Choroid plexus epithelial cell (primary cell): ENCODE results near the gene MAPK1.
"Not testable (repeated sequence)": the region's sequence is repeated elsewhere in the genome, so short reads cannot be mapped to it uniquely, and the experiment has no call there.

Experiments used
- DNase-seq: peaks from one replicate; pipeline ENCODE4 v3.0.0-alpha.2; 2010; ENCODE audit warnings: low read depth
- H3K4me3 ChIP-seq: 2 replicates; pipeline ENCODE4 v1.5.1; 2011; ENCODE audit warnings: low read depth, mild to moderate bottlenecking, control low read depth, low read length, moderate library complexity
- CTCF ChIP-seq: conservative IDR thresholded peaks from 2 replicates; pipeline ENCODE4 v1.5.1; 2011; ENCODE audit warnings: low read depth, mild to moderate bottlenecking, control low read depth, inconsistent platforms, low read length, moderate library complexity

Gene MAPK1

GRCh38 chr22:21849489-21849888, 18.0 kb downstream of the MAPK1 start:
- H3K4me3 ChIP-seq: no peak overlapping the region
- DNase-seq: no peak
- TF ChIP-seq CTCF: no peak

GRCh38 chr22:21848057-21848456, 19.4 kb downstream of the MAPK1 start:
- not testable (repeated sequence) for DNase-seq, H3K4me3 ChIP-seq

GRCh38 chr22:21845558-21846453, 21.6 kb downstream of the MAPK1 start:
- no peak overlapping the region for H3K4me3 ChIP-seq
- no peak for DNase-seq
- no peak for TF ChIP-seq CTCF

- H3K4me3 ChIP-seq: no peak overlapping the region
- DNase-seq: no peak
- TF ChIP-seq CTCF: no peak
Measured at GRCh38 chr22:21842946-21843345, 24.5 kb downstream of the MAPK1 start.

- DNase-seq: no peak
- H3K4me3 ChIP-seq: no peak overlapping the region
- no peak for TF ChIP-seq CTCF
Measured at GRCh38 chr22:21841422-21841821, 26.0 kb downstream of the MAPK1 start.

- no peak overlapping the region for H3K4me3 ChIP-seq
- no peak for DNase-seq
- TF ChIP-seq CTCF: no peak
Measured at GRCh38 chr22:21840236-21840823, 27.1 kb downstream of the MAPK1 start.

- H3K4me3 ChIP-seq: no peak overlapping the region
- no peak for TF ChIP-seq CTCF
- DNase-seq: no peak
Measured at GRCh38 chr22:21839765-21840140, 27.7 kb downstream of the MAPK1 start.

GRCh38 chr22:21839104-21839764, 28.2 kb downstream of the MAPK1 start:
- not testable (repeated sequence) for DNase-seq, H3K4me3 ChIP-seq
